Measurements from ENCODE around the gene THOC7. TPM values are rescaled to one million over a fixed set of nuclear protein-coding genes. Genes with fewer than 3 reads are reported as not detected.
A peak's percentile ranks its signal among the peaks of the same experiment; 100 is the strongest.

THOC7 gene
- 10 to 100 TPM; 40.9 to 64.2 TPM for total RNA-seq

- H3K36me3 Mint-ChIP-seq (ENCODE audit: low read depth), result peaks cover 39% of the 10 kb centered on the region
- ATAC-seq (replicated peaks), result peak; percentile 75
- H3K27ac Mint-ChIP-seq, result peak within 1 kb of the TSS; percentile 95
- no peaks in the 10 kb centered on the region for H3K27me3 Mint-ChIP-seq
- H3K9me3 Mint-ChIP-seq, result no peaks in the 10 kb centered on the region
- peaks cover 22% of the 10 kb centered on the region for H3K4me1 Mint-ChIP-seq
- peak within 1 kb of the TSS; percentile 96 for H3K4me3 Mint-ChIP-seq
Measured at GRCh38 chr3:63863150-63864007, at the start of gene THOC7, which contains the start of gene ATXN7. Gene THOC7, minus strand, starts transcription at chr3:63863805. Its CDS starts 15 bp downstream, at chr3:63863790. Gene ATXN7, plus strand, starts transcription at chr3:63863867. Its CDS starts 48,732 bp downstream, at chr3:63912599.

GRCh38 chr3:63912768-63913588 is 49.4 kb upstream of the THOC7 start:
- Mint-ChIP-seq H3K9me3 (no peaks in the 10 kb centered on the region), H3K4me1 (peaks cover 27% of the 10 kb centered on the region), H3K27ac (peak overlapping the region; percentile 89), H3K4me3 (peak overlapping the region; percentile 83), H3K27me3 (no peaks in the 10 kb centered on the region), H3K36me3 (ENCODE audit: low read depth) (peaks cover 50% of the 10 kb centered on the region)
- ATAC-seq (replicated peaks), result peak; percentile 47

GRCh38 chr3:63911873-63912767 is 48.5 kb upstream of the THOC7 start, which contains the start of gene SCAANT1:
Gene SCAANT1, minus strand, starts transcription at chr3:63912383.
- peak within 1 kb of the TSS; percentile 95 for H3K27ac Mint-ChIP-seq
- peak within 1 kb of the TSS; percentile 88 for H3K4me3 Mint-ChIP-seq
- peaks cover 42% of the 10 kb centered on the region for H3K36me3 Mint-ChIP-seq (ENCODE audit: low read depth)
- peak; percentile 64 for ATAC-seq (replicated peaks)
- no peaks in the 10 kb centered on the region for H3K27me3 Mint-ChIP-seq
- H3K9me3 Mint-ChIP-seq, result no peaks in the 10 kb centered on the region
- peaks cover 20% of the 10 kb centered on the region for H3K4me1 Mint-ChIP-seq

GRCh38 chr3:63911509-63911872 is 47.9 kb upstream of the THOC7 start:
- Mint-ChIP-seq H3K9me3 (no peaks in the 10 kb centered on the region), H3K4me3 (peak overlapping the region; percentile 88), H3K4me1 (peaks cover 17% of the 10 kb centered on the region), H3K27ac (peak overlapping the region; percentile 95), H3K36me3 (ENCODE audit: low read depth) (peaks cover 35% of the 10 kb centered on the region), H3K27me3 (no peaks in the 10 kb centered on the region)
- ATAC-seq (replicated peaks), result peak; percentile 77

- H3K27ac Mint-ChIP-seq, result peak overlapping the region; percentile 95
- no peaks in the 10 kb centered on the region for H3K9me3 Mint-ChIP-seq
- peak; percentile 64 for ATAC-seq (replicated peaks)
- H3K27me3 Mint-ChIP-seq, result no peaks in the 10 kb centered on the region
- H3K4me3 Mint-ChIP-seq, result peak overlapping the region; percentile 88
- peaks cover 15% of the 10 kb centered on the region for H3K4me1 Mint-ChIP-seq
- H3K36me3 Mint-ChIP-seq (ENCODE audit: low read depth), result peaks cover 29% of the 10 kb centered on the region
Measured at GRCh38 chr3:63910891-63911290, 47.3 kb upstream of the THOC7 start.

GRCh38 chr3:63910001-63910400 is 46.4 kb upstream of the THOC7 start:
- Mint-ChIP-seq H3K36me3 (ENCODE audit: low read depth) (peaks cover 30% of the 10 kb centered on the region), H3K27ac (peak overlapping the region; percentile 95), H3K4me1 (peaks cover 15% of the 10 kb centered on the region), H3K4me3 (peak overlapping the region; percentile 88), H3K9me3 (no peaks in the 10 kb centered on the region), H3K27me3 (no peaks in the 10 kb centered on the region)
- ATAC-seq (replicated peaks), result no peak

- H3K27ac Mint-ChIP-seq, result no peak overlapping the region
- no peaks in the 10 kb centered on the region for H3K9me3 Mint-ChIP-seq
- H3K4me1 Mint-ChIP-seq, result peaks cover 11% of the 10 kb centered on the region
- H3K27me3 Mint-ChIP-seq, result no peaks in the 10 kb centered on the region
- no peak for ATAC-seq (replicated peaks)
- no peak overlapping the region for H3K4me3 Mint-ChIP-seq
- peaks cover 29% of the 10 kb centered on the region for H3K36me3 Mint-ChIP-seq (ENCODE audit: low read depth)
Measured at GRCh38 chr3:63909431-63909830, 45.8 kb upstream of the THOC7 start.

GRCh38 chr3:63908776-63909175 is 45.2 kb upstream of the THOC7 start:
- Mint-ChIP-seq H3K4me1 (peaks cover 6% of the 10 kb centered on the region), H3K4me3 (no peak overlapping the region), H3K27ac (no peak overlapping the region)

GRCh38 chr3:63908081-63908736 is 44.6 kb upstream of the THOC7 start:
- Mint-ChIP-seq H3K27ac (no peak overlapping the region), H3K4me1 (peaks cover 6% of the 10 kb centered on the region), H3K9me3 (no peaks in the 10 kb centered on the region), H3K36me3 (ENCODE audit: low read depth) (peaks cover 28% of the 10 kb centered on the region), H3K4me3 (no peak overlapping the region), H3K27me3 (no peaks in the 10 kb centered on the region)
- ATAC-seq (replicated peaks), result no peak

More at GRCh38 chr3:63908776-63909175, 45.2 kb upstream of the THOC7 start:
- H3K9me3 Mint-ChIP-seq, result no peaks in the 10 kb centered on the region
- peaks cover 28% of the 10 kb centered on the region for H3K36me3 Mint-ChIP-seq (ENCODE audit: low read depth)
- H3K27me3 Mint-ChIP-seq, result no peaks in the 10 kb centered on the region
- ATAC-seq (replicated peaks), result no peak

GRCh38 chr3:63905731-63906620 is 42.4 kb upstream of the THOC7 start:
- peaks cover 3% of the 10 kb centered on the region for H3K4me1 Mint-ChIP-seq
- ATAC-seq (replicated peaks), result no peak
- no peaks in the 10 kb centered on the region for H3K27me3 Mint-ChIP-seq
- no peaks in the 10 kb centered on the region for H3K9me3 Mint-ChIP-seq
- no peak overlapping the region for H3K27ac Mint-ChIP-seq
- no peak overlapping the region for H3K4me3 Mint-ChIP-seq
- peaks cover 38% of the 10 kb centered on the region for H3K36me3 Mint-ChIP-seq (ENCODE audit: low read depth)

- Mint-ChIP-seq H3K27ac (peak overlapping the region; percentile 16), H3K4me1 (peaks cover 17% of the 10 kb centered on the region), H3K36me3 (ENCODE audit: low read depth) (peaks cover 66% of the 10 kb centered on the region), H3K9me3 (no peaks in the 10 kb centered on the region), H3K27me3 (no peaks in the 10 kb centered on the region), H3K4me3 (peak overlapping the region; percentile 11)
- ATAC-seq (replicated peaks), result no peak
Measured at GRCh38 chr3:63900459-63900858, 36.9 kb upstream of the THOC7 start.

GRCh38 chr3:63900010-63900409 is 36.4 kb upstream of the THOC7 start:
- ATAC-seq (replicated peaks), result peak; percentile 78
- peak overlapping the region; percentile 16 for H3K27ac Mint-ChIP-seq
- no peaks in the 10 kb centered on the region for H3K9me3 Mint-ChIP-seq
- H3K4me3 Mint-ChIP-seq, result peak overlapping the region; percentile 11
- H3K27me3 Mint-ChIP-seq, result no peaks in the 10 kb centered on the region
- peaks cover 21% of the 10 kb centered on the region for H3K4me1 Mint-ChIP-seq
- peaks cover 61% of the 10 kb centered on the region for H3K36me3 Mint-ChIP-seq (ENCODE audit: low read depth)
